Measurements from ENCODE around the gene ZDHHC17. TPM values are rescaled to one million over a fixed set of nuclear protein-coding genes. Genes with fewer than 3 reads are reported as not detected.

The ZDHHC17 gene
- total RNA-seq, 1 donor from 2014 or later = 39.6 TPM

- no peak overlapping the region for H3K4me3 Mint-ChIP-seq (ENCODE audit: unreplicated experiment)
- H3K9me3 Mint-ChIP-seq (ENCODE audit: low read depth) = peaks cover 5% of the 10 kb centered on the region
- no peaks in the 10 kb centered on the region for H3K27me3 Mint-ChIP-seq (ENCODE audit: low read depth)
- H3K4me1 Mint-ChIP-seq (ENCODE audit: low read depth) = peaks cover 22% of the 10 kb centered on the region
- TF ChIP-seq, protein P1, sequence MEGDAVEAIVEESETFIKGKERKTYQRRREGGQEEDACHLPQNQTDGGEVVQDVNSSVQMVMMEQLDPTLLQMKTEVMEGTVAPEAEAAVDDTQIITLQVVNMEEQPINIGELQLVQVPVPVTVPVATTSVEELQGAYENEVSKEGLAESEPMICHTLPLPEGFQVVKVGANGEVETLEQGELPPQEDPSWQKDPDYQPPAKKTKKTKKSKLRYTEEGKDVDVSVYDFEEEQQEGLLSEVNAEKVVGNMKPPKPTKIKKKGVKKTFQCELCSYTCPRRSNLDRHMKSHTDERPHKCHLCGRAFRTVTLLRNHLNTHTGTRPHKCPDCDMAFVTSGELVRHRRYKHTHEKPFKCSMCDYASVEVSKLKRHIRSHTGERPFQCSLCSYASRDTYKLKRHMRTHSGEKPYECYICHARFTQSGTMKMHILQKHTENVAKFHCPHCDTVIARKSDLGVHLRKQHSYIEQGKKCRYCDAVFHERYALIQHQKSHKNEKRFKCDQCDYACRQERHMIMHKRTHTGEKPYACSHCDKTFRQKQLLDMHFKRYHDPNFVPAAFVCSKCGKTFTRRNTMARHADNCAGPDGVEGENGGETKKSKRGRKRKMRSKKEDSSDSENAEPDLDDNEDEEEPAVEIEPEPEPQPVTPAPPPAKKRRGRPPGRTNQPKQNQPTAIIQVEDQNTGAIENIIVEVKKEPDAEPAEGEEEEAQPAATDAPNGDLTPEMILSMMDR (IDR thresholded peaks at IDR 0.05) = no peak
- no peaks in the 10 kb centered on the region for H3K36me3 Mint-ChIP-seq (ENCODE audit: low read depth)
- H3K27ac Mint-ChIP-seq (ENCODE audit: unreplicated experiment) = peak overlapping the region; percentile 81
- no peak for DNase-seq (ENCODE audit: low spot score)
These were observed 8.0 kb upstream of the ZDHHC17 start for GRCh38 chr12:76755829-76756379.

DNA sequence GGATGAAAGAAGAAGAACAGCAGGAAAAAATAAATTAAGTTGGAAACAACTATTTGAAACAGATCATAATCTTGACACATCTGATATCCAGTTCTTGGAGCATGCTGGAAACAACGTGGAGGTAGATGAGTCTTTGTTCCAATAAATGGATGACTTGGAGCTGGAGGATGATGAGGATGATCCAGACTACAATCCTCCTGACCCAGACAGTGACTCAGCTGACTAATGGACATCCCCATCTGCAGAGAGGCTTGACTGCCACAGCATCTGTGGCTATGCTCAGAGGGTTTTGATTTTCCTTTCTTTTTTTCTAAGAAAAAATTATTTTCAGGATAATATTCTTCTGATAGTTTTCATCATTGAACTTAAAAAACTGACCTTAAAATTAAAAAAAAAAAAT, 6.2 kb upstream of the ZDHHC17 start:
- TF ChIP-seq, protein P1 (IDR thresholded peaks at IDR 0.05) = no peak
- DNase-seq (ENCODE audit: low spot score) = no peak
- peaks cover 26% of the 10 kb centered on the region for H3K4me1 Mint-ChIP-seq (ENCODE audit: low read depth)
- peaks cover 5% of the 10 kb centered on the region for H3K9me3 Mint-ChIP-seq (ENCODE audit: low read depth)
- H3K27ac Mint-ChIP-seq (ENCODE audit: unreplicated experiment) = peak overlapping the region; percentile 46
- no peaks in the 10 kb centered on the region for H3K36me3 Mint-ChIP-seq (ENCODE audit: low read depth)
- H3K4me3 Mint-ChIP-seq (ENCODE audit: unreplicated experiment) = no peak overlapping the region
- no peaks in the 10 kb centered on the region for H3K27me3 Mint-ChIP-seq (ENCODE audit: low read depth)

DNA sequence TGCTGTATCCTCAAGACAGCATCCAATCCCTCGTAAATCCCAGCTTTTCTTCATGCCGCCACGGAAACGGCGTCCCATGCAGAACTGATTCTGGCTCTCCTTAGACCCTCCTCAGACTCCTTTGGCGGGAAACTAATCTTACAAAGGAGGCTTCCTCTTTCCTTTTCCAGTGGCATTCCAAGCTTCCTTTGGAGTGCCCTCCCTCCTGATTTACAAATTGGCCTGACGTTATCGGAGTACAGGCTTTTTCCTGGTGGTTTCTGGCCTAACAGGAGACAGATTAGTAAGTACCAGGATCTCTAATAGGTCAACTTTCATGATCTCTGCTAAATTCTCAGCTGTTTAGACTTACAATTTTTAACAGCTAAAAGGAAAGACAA, 1.3 kb upstream of the ZDHHC17 start:
- H3K4me3 Mint-ChIP-seq (ENCODE audit: unreplicated experiment) = peak overlapping the region; percentile 96
- peaks cover 40% of the 10 kb centered on the region for H3K4me1 Mint-ChIP-seq (ENCODE audit: low read depth)
- H3K36me3 Mint-ChIP-seq (ENCODE audit: low read depth) = no peaks in the 10 kb centered on the region
- TF ChIP-seq, protein P1 (IDR thresholded peaks at IDR 0.05) = no peak
- peaks cover 5% of the 10 kb centered on the region for H3K9me3 Mint-ChIP-seq (ENCODE audit: low read depth)
- peak overlapping the region; percentile 14 for H3K27ac Mint-ChIP-seq (ENCODE audit: unreplicated experiment)
- no peak for DNase-seq (ENCODE audit: low spot score)
- no peaks in the 10 kb centered on the region for H3K27me3 Mint-ChIP-seq (ENCODE audit: low read depth)

DNA sequence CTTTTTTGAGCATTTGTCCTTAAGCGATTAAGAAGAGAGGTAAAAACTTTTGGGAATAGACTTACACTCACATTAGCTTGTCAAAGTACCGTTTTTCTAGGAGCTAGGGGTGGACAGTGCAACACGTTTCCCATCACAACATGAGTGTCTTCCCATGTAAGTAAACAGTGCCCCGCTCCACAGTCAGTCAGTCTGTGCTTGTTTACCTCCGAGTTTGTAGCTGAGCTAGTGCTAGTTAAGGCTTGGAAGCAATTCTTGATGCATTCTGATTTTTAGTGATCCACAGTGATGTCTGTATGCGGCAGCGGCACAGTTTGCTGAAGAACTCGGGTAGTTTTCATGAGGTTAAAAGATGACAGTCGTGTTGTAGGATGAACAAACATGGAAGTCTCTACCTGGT, 941 bp downstream of the ZDHHC17 start:
- H3K4me3 Mint-ChIP-seq (ENCODE audit: unreplicated experiment) = peak overlapping the region; percentile 96
- no peak for DNase-seq (ENCODE audit: low spot score)
- peak overlapping the region; percentile 99 for H3K27ac Mint-ChIP-seq (ENCODE audit: unreplicated experiment)
- H3K4me1 Mint-ChIP-seq (ENCODE audit: low read depth) = peaks cover 45% of the 10 kb centered on the region
- H3K36me3 Mint-ChIP-seq (ENCODE audit: low read depth) = no peaks in the 10 kb centered on the region
- H3K27me3 Mint-ChIP-seq (ENCODE audit: low read depth) = no peaks in the 10 kb centered on the region
- no peaks in the 10 kb centered on the region for H3K9me3 Mint-ChIP-seq (ENCODE audit: low read depth)
- TF ChIP-seq, protein P1 (IDR thresholded peaks at IDR 0.05) = no peak

- peak overlapping the region; percentile 99 for H3K27ac Mint-ChIP-seq (ENCODE audit: unreplicated experiment)
- H3K4me1 Mint-ChIP-seq (ENCODE audit: low read depth) = peaks cover 50% of the 10 kb centered on the region
- no peaks in the 10 kb centered on the region for H3K36me3 Mint-ChIP-seq (ENCODE audit: low read depth)
- no peak for DNase-seq (ENCODE audit: low spot score)
- TF ChIP-seq, protein P1 (IDR thresholded peaks at IDR 0.05) = no peak
- H3K27me3 Mint-ChIP-seq (ENCODE audit: low read depth) = no peaks in the 10 kb centered on the region
- H3K9me3 Mint-ChIP-seq (ENCODE audit: low read depth) = no peaks in the 10 kb centered on the region
- H3K4me3 Mint-ChIP-seq (ENCODE audit: unreplicated experiment) = peak overlapping the region; percentile 96
These were observed 1.7 kb downstream of the ZDHHC17 start for GRCh38 chr12:76765598-76765997.

Measured in chondrocyte (in vitro differentiated cells).